Small intestine (tissue), 16 donors: ENCODE data around the gene COL4A3. TPM values are rescaled to one million over a fixed set of nuclear protein-coding genes. Genes with fewer than 3 reads are reported as not detected.

Experiments used
- DNase-seq, 2 donors: peaks; one replicate each; pipeline versions ENCODE4 v3.0.0 to v3.0.0-alpha.2; 2013
- FAIRE-seq: peaks from 2 replicates; lab custom pipeline; 2012; peaks lifted over from hg19 to GRCh38; lab: Jason Lieb, UNC
- H3K27ac ChIP-seq, 3 donors: one replicate each; pipeline ENCODE4 v1.5.1; 2013; ENCODE audit warnings: low read length in 2 of 3, mild to moderate bottlenecking in 2 of 3, control low read depth in 1 of 3, inconsistent platforms in 1 of 3, low read depth in 1 of 3, moderate library complexity in 1 of 3
- H3K27me3 ChIP-seq, 3 donors: one replicate each; pipeline ENCODE4 v1.6.1; 2013; ENCODE audit warnings: low read length in 3 of 3, inconsistent platforms in 1 of 3; ENCODE audit not compliant: control insufficient read depth in 3 of 3, insufficient read depth in 3 of 3
- H3K36me3 ChIP-seq, 3 donors: one replicate each; pipeline ENCODE4 v1.6.1; 2013; ENCODE audit warnings: low read length in 3 of 3, inconsistent platforms in 1 of 3, low read depth in 1 of 3, mild to moderate bottlenecking in 1 of 3, moderate library complexity in 1 of 3; ENCODE audit not compliant: control insufficient read depth in 3 of 3, insufficient read depth in 2 of 3
- H3K4me1 ChIP-seq, 3 donors: one replicate each; pipeline ENCODE4 v1.6.1; 2013; ENCODE audit warnings: low read length in 2 of 3, inconsistent platforms in 1 of 3, low read depth in 1 of 3, mild to moderate bottlenecking in 1 of 3, moderate library complexity in 1 of 3; ENCODE audit not compliant: control insufficient read depth in 3 of 3, insufficient read depth in 2 of 3
- H3K4me3 ChIP-seq, 3 donors: one replicate each; pipeline ENCODE4 v1.5.1; 2013; ENCODE audit warnings: low read length in 3 of 3, control low read depth in 1 of 3, inconsistent platforms in 1 of 3, low read depth in 1 of 3, mild to moderate bottlenecking in 1 of 3, moderate library complexity in 1 of 3
- H3K9me3 ChIP-seq, 2 donors: one replicate each; pipeline ENCODE4 v1.6.1; 2013; ENCODE audit warnings: low read depth in 1 of 2, low read length in 1 of 2; ENCODE audit not compliant: control insufficient read depth in 2 of 2, insufficient read depth in 1 of 2
- WGBS, 3 donors: extraction: QIAGEN DNeasy Blood & Tissue Kit; methylation state at CpG; one replicate each; pipeline ENCODE4 v1.1.7; 2013; 5-methylcytosine and 5-hydroxymethylcytosine counted together
- long read RNA-seq, 10 donors: transcript quantifications; one replicate each; lab custom pipeline, GENCODE V29; 2026
- polyA plus RNA-seq, 4 donors: library from polyadenylated mRNA; stranded (reverse) in 3 of 4; unstranded in 1 of 4; fragments of 200-250 nt in 3 of 4; fragments of 120-200 nt in 1 of 4; gene quantifications; one replicate each; pipeline versions ENCODE4 v1.2.1 to v1.2.3, GENCODE V29; 2013
- donor health status: healthy with polysubstance abuse.
- donor health status: control.
- donor health status: control.
- donor health status: Bipolar disorder and iron deficiency.
- donor health status: healthy.

Gene COL4A3
- under 1 TPM in 3 of 4 donors, not detected in 1; under 0.01 to 0.21 (median 0.01) TPM for polyA plus RNA-seq
- long read RNA-seq, donor 1 = 0 reads
- long read RNA-seq, donor 2 = 0 reads
- long read RNA-seq, donor 3 = 0 reads
- long read RNA-seq, donor 4 = 0 reads
- long read RNA-seq, donor 5 = 0 reads
- long read RNA-seq, donor 6 = 0 reads
- long read RNA-seq, donor 7 = 0 reads
- long read RNA-seq, donor 8 = 0 reads
- long read RNA-seq, donor 9 = 0 reads
- long read RNA-seq, donor 10 = 0 reads

GRCh38 chr2:227163998-227164762 lies at the start of gene COL4A3, which contains the start of gene COL4A4:
TSS of gene COL4A3 (plus strand) at chr2:227164624. CDS start at chr2:227164727, 103 bp downstream.
TSS of gene COL4A4 (minus strand) at chr2:227164205. CDS start at chr2:227147483, 16,722 bp downstream.
- DNase-seq (peak; percentile 12 to 51), FAIRE-seq (no peak)
- Histone ChIP-seq H3K9me3 (peaks cover 0 to 8% of the 10 kb centered on the region in 2 donors), H3K27me3 (peaks cover 5 to 48% (median 6%) of the 10 kb centered on the region in 3 donors), H3K27ac (peak within 1 kb of the TSS in 1 of 3 donors; percentile 36), H3K4me3 (peak within 1 kb of the TSS; percentile 14 to 49 (median 31)), H3K4me1 (peaks cover 0 to 3% (median 3%) of the 10 kb centered on the region in 3 donors), H3K36me3 (no peaks in the 10 kb centered on the region)
- WGBS, 3 donors = 0 to 1% (median 1%) methylated on average over 55 to 77 of the region's 77 CpGs

DNA sequence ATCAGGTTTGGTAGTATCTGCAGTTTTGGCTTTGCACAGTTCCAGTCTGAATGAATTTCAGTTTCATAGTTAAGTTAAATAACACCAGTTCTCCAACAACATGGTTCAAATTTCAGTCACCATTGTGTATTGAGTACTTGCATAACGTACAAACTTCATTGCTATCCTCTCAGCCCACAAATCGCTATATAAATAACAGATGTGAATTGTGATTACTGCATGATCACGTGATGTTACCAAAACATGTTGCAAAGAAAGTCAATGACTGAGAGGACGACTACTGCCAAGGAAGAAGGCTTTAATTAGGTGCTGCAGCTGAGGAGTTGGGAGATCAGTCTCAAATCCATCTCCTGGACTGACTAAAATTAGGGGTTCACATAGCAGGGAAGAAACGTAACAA lies 48.7 kb upstream of the COL4A3 start:
- DNase-seq (no peak), FAIRE-seq (no peak)
- WGBS, 3 donors = 58 to 71% (median 65%) methylated on average over 5 of the region's 5 CpGs
- Histone ChIP-seq H3K4me3 (no peak overlapping the region), H3K27ac (no peak overlapping the region), H3K4me1 (no peaks in the 10 kb centered on the region), H3K27me3 (no peaks in the 10 kb centered on the region), H3K9me3 (no peaks in the 10 kb centered on the region), H3K36me3 (no peaks in the 10 kb centered on the region)

GRCh38 chr2:227117027-227117426 lies 47.4 kb upstream of the COL4A3 start:
- Histone ChIP-seq H3K4me1 (no peaks in the 10 kb centered on the region), H3K36me3 (no peaks in the 10 kb centered on the region), H3K4me3 (no peak overlapping the region), H3K9me3 (no peaks in the 10 kb centered on the region), H3K27ac (no peak overlapping the region), H3K27me3 (no peaks in the 10 kb centered on the region)
- no peak for DNase-seq
- 77 to 84% (median 81%) methylated on average over 1 of the region's 1 CpG for WGBS, 3 donors
- no peak for FAIRE-seq

- WGBS, 3 donors = 28 to 56% (median 52%) methylated on average over 3 of the region's 3 CpGs
- H3K9me3 ChIP-seq = no peaks in the 10 kb centered on the region
- H3K4me1 ChIP-seq = no peaks in the 10 kb centered on the region
- no peak for FAIRE-seq
- no peak overlapping the region for H3K4me3 ChIP-seq
- H3K27me3 ChIP-seq = no peaks in the 10 kb centered on the region
- no peak for DNase-seq
- no peaks in the 10 kb centered on the region for H3K36me3 ChIP-seq
- no peak overlapping the region for H3K27ac ChIP-seq
Measured at GRCh38 chr2:227117852-227118251, 46.6 kb upstream of the COL4A3 start.

DNA sequence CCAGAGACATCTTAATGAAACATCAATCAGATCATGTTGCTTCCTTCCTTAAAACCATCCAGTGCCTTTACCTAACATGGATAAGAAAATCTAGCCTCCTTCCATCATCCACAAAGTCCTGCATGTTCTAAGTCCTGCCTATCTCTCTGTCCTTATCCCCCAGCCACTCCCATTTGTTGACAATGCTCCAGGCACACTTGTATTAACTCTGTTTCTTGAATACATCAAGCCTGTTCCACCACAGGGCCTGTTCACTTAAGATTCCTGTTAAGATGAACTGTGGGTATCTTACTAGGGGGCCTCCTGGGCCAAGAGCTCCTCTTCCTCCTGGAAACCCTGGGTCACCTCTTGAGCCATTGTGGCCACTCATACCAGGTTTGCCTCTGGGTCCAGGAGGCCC lies 46.1 kb upstream of the COL4A3 start:
- H3K4me3 ChIP-seq = no peak overlapping the region
- no peaks in the 10 kb centered on the region for H3K4me1 ChIP-seq
- H3K27me3 ChIP-seq = no peaks in the 10 kb centered on the region
- no peak for DNase-seq
- FAIRE-seq = no peak
- no peak overlapping the region for H3K27ac ChIP-seq
- H3K36me3 ChIP-seq = no peaks in the 10 kb centered on the region
- no peaks in the 10 kb centered on the region for H3K9me3 ChIP-seq

DNA sequence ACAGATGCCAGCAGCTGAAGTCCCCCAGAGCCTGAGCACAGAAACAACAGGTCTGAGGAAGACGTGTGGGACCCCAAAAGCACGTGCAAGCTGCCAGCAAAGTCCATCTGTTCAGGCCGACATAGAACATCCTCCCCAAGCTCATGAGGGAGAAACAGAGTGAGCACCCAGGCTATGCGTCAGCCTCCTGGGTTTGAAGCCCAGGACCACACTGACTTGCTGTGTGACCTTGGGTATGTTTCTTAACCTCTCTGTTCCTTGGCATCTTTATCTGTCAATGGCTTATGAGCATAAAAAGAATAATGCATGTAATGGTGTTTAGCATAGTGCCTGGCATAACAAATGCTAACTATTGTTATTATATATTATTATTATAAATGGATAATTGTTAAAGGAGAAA lies 40.7 kb upstream of the COL4A3 start:
- H3K9me3 ChIP-seq = no peaks in the 10 kb centered on the region
- H3K4me3 ChIP-seq = no peak overlapping the region
- H3K27me3 ChIP-seq = peaks cover 0 to 14% (median 5%) of the 10 kb centered on the region in 3 donors
- WGBS, 3 donors = 77 to 81% (median 80%) methylated on average over 4 of the region's 4 CpGs
- DNase-seq = no peak
- no peak for FAIRE-seq
- H3K36me3 ChIP-seq = no peaks in the 10 kb centered on the region
- no peak overlapping the region for H3K27ac ChIP-seq
- no peaks in the 10 kb centered on the region for H3K4me1 ChIP-seq

GRCh38 chr2:227124811-227125210 lies 39.6 kb upstream of the COL4A3 start:
- 48 to 54% (median 53%) methylated on average over 2 of the region's 2 CpGs for WGBS, 3 donors
- Histone ChIP-seq H3K4me1 (no peaks in the 10 kb centered on the region), H3K27me3 (peaks cover 0 to 15% (median 5%) of the 10 kb centered on the region in 3 donors), H3K36me3 (no peaks in the 10 kb centered on the region), H3K4me3 (no peak overlapping the region), H3K27ac (no peak overlapping the region), H3K9me3 (no peaks in the 10 kb centered on the region)
- DNase-seq (no peak), FAIRE-seq (no peak)

DNA sequence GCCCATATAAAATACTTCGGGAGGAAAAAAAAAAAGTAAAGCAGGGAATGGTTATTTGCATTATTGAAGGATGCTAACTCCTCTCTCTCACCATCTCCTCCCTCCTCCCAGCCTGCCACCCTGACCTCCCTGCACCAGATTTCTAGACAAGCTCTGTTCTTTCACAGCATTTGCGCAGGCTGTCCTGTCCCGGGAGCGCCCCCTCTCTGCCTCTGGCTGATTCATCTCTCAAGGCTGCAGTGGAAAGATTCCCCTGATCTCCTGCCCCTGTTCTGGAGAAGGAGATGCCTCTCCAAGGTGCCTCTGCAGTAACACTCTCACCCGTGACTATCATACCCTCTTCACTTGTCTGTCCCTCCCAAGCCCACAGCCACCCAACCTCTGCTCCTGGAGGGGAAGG lies 38.9 kb upstream of the COL4A3 start:
- WGBS, 3 donors = 63 to 72% (median 68%) methylated on average over 5 of the region's 5 CpGs
- no peak for DNase-seq

More for the DNA sequence above, 38.9 kb upstream of the COL4A3 start:
- Histone ChIP-seq H3K4me3 (no peak overlapping the region), H3K36me3 (no peaks in the 10 kb centered on the region), H3K9me3 (no peaks in the 10 kb centered on the region), H3K4me1 (no peaks in the 10 kb centered on the region), H3K27me3 (peaks cover 0 to 15% (median 5%) of the 10 kb centered on the region in 3 donors), H3K27ac (no peak overlapping the region)
- no peak for FAIRE-seq
